ENCODE measurements around the gene MEG3. TPM values are rescaled to one million over a fixed set of nuclear protein-coding genes. Genes with fewer than 3 reads are reported as not detected.

Gene MEG3
- total RNA-seq, 1 experiment from 2014 or later, result 338 TPM

DNA sequence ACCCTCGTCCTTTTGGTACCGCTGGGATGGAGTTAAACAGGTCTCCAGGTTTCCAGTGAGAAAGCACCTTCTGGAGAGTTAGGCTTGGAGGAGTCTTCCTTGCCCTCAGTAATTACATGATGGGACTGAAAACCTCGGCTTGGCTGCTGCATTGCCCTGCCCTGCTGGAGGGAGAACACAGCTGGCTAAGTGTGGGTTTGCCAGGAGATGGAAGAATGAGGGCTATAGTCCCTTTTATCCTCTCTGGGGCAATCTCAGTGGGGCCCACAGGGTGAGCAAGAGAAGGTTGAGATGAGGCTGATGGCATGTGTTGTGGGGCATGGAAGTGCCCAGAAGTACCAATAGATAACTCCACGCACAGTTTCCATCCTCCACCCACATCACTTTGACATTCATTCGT is 23.2 kb upstream of the MEG3 start:
- Mint-ChIP-seq H3K9me3 (peaks cover 3% of the 10 kb centered on the region), H3K4me1 (peaks cover 44% of the 10 kb centered on the region), H3K4me3 (no peak overlapping the region), H3K36me3 (peaks cover 2% of the 10 kb centered on the region; the same call in 1 of the 2 replicates), H3K27me3 (ENCODE audit: low read depth) (peaks cover 4% of the 10 kb centered on the region), H3K27ac (no peak overlapping the region)
- ChIA-PET POLR2A (no interaction called here), CTCF (interaction anchor here (0.8 kb wide), 1 partner anchor 30 kb away, joined by 3 read pairs; no protein-coding TSS in a partner anchor)
- no peak for TF ChIP-seq ZNF263 (CRISPR knock-in tag; IDR thresholded peaks at IDR 0.05; ENCODE audit: low read depth)
- DNase-seq (ENCODE audit: low spot score) (no peak), ATAC-seq (no peak)

- Mint-ChIP-seq H3K27me3 (ENCODE audit: low read depth) (peaks cover 4% of the 10 kb centered on the region), H3K4me3 (no peak overlapping the region), H3K9me3 (peaks cover 7% of the 10 kb centered on the region), H3K4me1 (peaks cover 48% of the 10 kb centered on the region), H3K36me3 (peaks cover 7% of the 10 kb centered on the region), H3K27ac (no peak overlapping the region)
- TF ChIP-seq TCF7 (CRISPR knock-in tag; IDR thresholded peaks at IDR 0.05; ENCODE audit: low read depth) (no peak), TP53 (CRISPR knock-in tag; IDR thresholded peaks at IDR 0.05) (no peak), ETV6 (CRISPR knock-in tag; IDR thresholded peaks at IDR 0.05) (no peak), SOX15 (CRISPR knock-in tag; IDR thresholded peaks at IDR 0.05) (no peak), CREM (CRISPR knock-in tag; IDR thresholded peaks at IDR 0.05) (no peak), SP1 (CRISPR knock-in tag; conservative IDR thresholded peaks at IDR 0.05) (no peak)
- TF ChIP-seq, protein P1, sequence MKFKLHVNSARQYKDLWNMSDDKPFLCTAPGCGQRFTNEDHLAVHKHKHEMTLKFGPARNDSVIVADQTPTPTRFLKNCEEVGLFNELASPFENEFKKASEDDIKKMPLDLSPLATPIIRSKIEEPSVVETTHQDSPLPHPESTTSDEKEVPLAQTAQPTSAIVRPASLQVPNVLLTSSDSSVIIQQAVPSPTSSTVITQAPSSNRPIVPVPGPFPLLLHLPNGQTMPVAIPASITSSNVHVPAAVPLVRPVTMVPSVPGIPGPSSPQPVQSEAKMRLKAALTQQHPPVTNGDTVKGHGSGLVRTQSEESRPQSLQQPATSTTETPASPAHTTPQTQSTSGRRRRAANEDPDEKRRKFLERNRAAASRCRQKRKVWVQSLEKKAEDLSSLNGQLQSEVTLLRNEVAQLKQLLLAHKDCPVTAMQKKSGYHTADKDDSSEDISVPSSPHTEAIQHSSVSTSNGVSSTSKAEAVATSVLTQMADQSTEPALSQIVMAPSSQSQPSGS (CRISPR knock-in tag; IDR thresholded peaks at IDR 0.05; ENCODE audit: borderline replicate concordance, low read depth), result no peak
- TF ChIP-seq, protein P2, sequence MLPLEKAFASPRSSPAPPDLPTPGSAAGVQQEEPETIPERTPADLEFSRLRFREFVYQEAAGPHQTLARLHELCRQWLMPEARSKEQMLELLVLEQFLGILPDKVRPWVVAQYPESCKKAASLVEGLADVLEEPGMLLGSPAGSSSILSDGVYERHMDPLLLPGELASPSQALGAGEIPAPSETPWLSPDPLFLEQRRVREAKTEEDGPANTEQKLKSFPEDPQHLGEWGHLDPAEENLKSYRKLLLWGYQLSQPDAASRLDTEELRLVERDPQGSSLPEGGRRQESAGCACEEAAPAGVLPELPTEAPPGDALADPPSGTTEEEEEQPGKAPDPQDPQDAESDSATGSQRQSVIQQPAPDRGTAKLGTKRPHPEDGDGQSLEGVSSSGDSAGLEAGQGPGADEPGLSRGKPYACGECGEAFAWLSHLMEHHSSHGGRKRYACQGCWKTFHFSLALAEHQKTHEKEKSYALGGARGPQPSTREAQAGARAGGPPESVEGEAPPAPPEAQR (CRISPR knock-in tag; IDR thresholded peaks at IDR 0.05), result no peak
- TF ChIP-seq, protein P3, sequence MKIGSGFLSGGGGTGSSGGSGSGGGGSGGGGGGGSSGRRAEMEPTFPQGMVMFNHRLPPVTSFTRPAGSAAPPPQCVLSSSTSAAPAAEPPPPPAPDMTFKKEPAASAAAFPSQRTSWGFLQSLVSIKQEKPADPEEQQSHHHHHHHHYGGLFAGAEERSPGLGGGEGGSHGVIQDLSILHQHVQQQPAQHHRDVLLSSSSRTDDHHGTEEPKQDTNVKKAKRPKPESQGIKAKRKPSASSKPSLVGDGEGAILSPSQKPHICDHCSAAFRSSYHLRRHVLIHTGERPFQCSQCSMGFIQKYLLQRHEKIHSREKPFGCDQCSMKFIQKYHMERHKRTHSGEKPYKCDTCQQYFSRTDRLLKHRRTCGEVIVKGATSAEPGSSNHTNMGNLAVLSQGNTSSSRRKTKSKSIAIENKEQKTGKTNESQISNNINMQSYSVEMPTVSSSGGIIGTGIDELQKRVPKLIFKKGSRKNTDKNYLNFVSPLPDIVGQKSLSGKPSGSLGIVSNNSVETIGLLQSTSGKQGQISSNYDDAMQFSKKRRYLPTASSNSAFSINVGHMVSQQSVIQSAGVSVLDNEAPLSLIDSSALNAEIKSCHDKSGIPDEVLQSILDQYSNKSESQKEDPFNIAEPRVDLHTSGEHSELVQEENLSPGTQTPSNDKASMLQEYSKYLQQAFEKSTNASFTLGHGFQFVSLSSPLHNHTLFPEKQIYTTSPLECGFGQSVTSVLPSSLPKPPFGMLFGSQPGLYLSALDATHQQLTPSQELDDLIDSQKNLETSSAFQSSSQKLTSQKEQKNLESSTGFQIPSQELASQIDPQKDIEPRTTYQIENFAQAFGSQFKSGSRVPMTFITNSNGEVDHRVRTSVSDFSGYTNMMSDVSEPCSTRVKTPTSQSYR (CRISPR knock-in tag; IDR thresholded peaks at IDR 0.05), result no peak
- TF ChIP-seq, protein P4, sequence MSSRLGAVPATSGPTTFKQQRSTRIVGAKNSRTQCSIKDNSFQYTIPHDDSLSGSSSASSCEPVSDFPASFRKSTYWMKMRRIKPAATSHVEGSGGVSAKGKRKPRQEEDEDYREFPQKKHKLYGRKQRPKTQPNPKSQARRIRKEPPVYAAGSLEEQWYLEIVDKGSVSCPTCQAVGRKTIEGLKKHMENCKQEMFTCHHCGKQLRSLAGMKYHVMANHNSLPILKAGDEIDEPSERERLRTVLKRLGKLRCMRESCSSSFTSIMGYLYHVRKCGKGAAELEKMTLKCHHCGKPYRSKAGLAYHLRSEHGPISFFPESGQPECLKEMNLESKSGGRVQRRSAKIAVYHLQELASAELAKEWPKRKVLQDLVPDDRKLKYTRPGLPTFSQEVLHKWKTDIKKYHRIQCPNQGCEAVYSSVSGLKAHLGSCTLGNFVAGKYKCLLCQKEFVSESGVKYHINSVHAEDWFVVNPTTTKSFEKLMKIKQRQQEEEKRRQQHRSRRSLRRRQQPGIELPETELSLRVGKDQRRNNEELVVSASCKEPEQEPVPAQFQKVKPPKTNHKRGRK (CRISPR knock-in tag; IDR thresholded peaks at IDR 0.05; ENCODE audit: borderline replicate concordance), result no peak
- no peak for DNase-seq (ENCODE audit: low spot score)
- POLR2A ChIA-PET, result no interaction called here
- no peak for ATAC-seq
- CTCF ChIA-PET, result interaction anchor here (0.8 to 2.2 kb wide), 2 partner anchors 30 to 94 kb away, joined by 3 to 11 read pairs; no protein-coding TSS in a partner anchor
Measured at GRCh38 chr14:100803226-100803625, 22.7 kb upstream of the MEG3 start.

GRCh38 chr14:100803676-100804075 is 22.2 kb upstream of the MEG3 start:
- POLR2A ChIA-PET, result interaction anchor here (1.2 to 1.5 kb wide), 2 partner anchors 23 to 25 kb away, joined by 4 read pairs; partner anchors contain the start of gene MEG3
- peaks cover 6% of the 10 kb centered on the region for H3K27me3 Mint-ChIP-seq (ENCODE audit: low read depth)
- CTCF ChIA-PET, result interaction anchor here (1.7 to 2.2 kb wide), 2 partner anchors 94 to 420 kb away, joined by 5 to 11 read pairs; no protein-coding TSS in a partner anchor
- TF ChIP-seq ZNF416 (CRISPR knock-in tag; IDR thresholded peaks at IDR 0.05) (no peak), GTF2I (CRISPR knock-in tag; conservative IDR thresholded peaks at IDR 0.05) (no peak), MXD4 (CRISPR knock-in tag; IDR thresholded peaks at IDR 0.05; ENCODE audit: borderline replicate concordance) (no peak), ZNF138 (CRISPR knock-in tag; conservative IDR thresholded peaks at IDR 0.05) (no peak), ZNF532 (CRISPR knock-in tag; IDR thresholded peaks at IDR 0.05; ENCODE audit: borderline replicate concordance) (no peak)
- TF ChIP-seq, protein P2 (CRISPR knock-in tag; IDR thresholded peaks at IDR 0.05), result no peak

More at GRCh38 chr14:100803676-100804075, 22.2 kb upstream of the MEG3 start:
- H3K36me3 Mint-ChIP-seq, result peaks cover 11% of the 10 kb centered on the region
- peaks cover 12% of the 10 kb centered on the region for H3K9me3 Mint-ChIP-seq
- DNase-seq (ENCODE audit: low spot score) (no peak), ATAC-seq (no peak)
- no peak overlapping the region for H3K4me3 Mint-ChIP-seq
- H3K4me1 Mint-ChIP-seq, result peaks cover 51% of the 10 kb centered on the region
- H3K27ac Mint-ChIP-seq, result no peak overlapping the region
